ENCODE measurements around the gene ITGAE.

The ITGAE gene

GRCh38 chr17:3801792-3802191 is 804 bp upstream of the ITGAE start:
- H3K4me1 ChIP-seq (ENCODE audit: low read depth, poor library complexity, severe bottlenecking) = no peaks in the 10 kb centered on the region
- H3K4me2 ChIP-seq = no peak overlapping the region
- H3K27me3 ChIP-seq (ENCODE audit: insufficient read depth, low read depth) = no peaks in the 10 kb centered on the region

DNA sequence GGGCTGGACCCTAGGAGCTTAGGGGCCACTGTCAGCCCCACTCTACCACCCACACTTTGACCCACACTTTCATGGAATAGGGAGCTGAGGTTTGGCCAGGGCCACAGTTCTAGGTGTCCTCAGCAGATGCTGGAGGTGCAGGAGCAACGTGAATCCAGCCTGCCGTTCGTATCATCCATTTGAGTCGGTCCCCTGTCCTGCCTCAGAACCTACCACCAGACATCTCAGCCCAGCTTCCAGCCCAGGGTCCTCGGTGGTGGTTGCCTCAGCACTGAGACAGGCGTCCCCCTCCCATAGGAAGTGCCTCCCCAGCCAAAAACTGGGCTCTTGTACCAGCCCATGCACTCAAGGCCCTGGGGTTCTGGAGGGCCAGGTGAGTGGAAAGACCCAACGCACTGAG is 359 bp upstream of the ITGAE start:
- no peaks in the 10 kb centered on the region for H4K20me1 ChIP-seq (ENCODE audit: insufficient read depth)
- no peak overlapping the region for H3K9ac ChIP-seq
- H3K4me3 ChIP-seq (IDR thresholded peaks at IDR 0.05; ENCODE audit: insufficient read depth, low read depth, low read length) = no peak overlapping the region
- H3K4me1 ChIP-seq (ENCODE audit: low read depth, poor library complexity, severe bottlenecking) = no peaks in the 10 kb centered on the region
- H3K4me2 ChIP-seq = no peak overlapping the region
- no peaks in the 10 kb centered on the region for H3K79me2 ChIP-seq (ENCODE audit: insufficient read depth, low read depth)
- H3K27ac ChIP-seq = no peak overlapping the region
- no peak overlapping the region for H2AFZ ChIP-seq (ENCODE audit: low read depth)
- TF ChIP-seq, protein P1, sequence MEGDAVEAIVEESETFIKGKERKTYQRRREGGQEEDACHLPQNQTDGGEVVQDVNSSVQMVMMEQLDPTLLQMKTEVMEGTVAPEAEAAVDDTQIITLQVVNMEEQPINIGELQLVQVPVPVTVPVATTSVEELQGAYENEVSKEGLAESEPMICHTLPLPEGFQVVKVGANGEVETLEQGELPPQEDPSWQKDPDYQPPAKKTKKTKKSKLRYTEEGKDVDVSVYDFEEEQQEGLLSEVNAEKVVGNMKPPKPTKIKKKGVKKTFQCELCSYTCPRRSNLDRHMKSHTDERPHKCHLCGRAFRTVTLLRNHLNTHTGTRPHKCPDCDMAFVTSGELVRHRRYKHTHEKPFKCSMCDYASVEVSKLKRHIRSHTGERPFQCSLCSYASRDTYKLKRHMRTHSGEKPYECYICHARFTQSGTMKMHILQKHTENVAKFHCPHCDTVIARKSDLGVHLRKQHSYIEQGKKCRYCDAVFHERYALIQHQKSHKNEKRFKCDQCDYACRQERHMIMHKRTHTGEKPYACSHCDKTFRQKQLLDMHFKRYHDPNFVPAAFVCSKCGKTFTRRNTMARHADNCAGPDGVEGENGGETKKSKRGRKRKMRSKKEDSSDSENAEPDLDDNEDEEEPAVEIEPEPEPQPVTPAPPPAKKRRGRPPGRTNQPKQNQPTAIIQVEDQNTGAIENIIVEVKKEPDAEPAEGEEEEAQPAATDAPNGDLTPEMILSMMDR (conservative IDR thresholded peaks at IDR 0.05; ENCODE audit: low read depth, low read length) = no peak
- no peaks in the 10 kb centered on the region for H3K36me3 ChIP-seq (ENCODE audit: insufficient read depth)
- H3K27me3 ChIP-seq (ENCODE audit: insufficient read depth, low read depth) = no peaks in the 10 kb centered on the region

More at GRCh38 chr17:3801792-3802191, 804 bp upstream of the ITGAE start:
- TF ChIP-seq, protein P1 (conservative IDR thresholded peaks at IDR 0.05; ENCODE audit: low read depth, low read length) = no peak
- Histone ChIP-seq H3K4me3 (IDR thresholded peaks at IDR 0.05; ENCODE audit: insufficient read depth, low read depth, low read length) (no peak overlapping the region), H4K20me1 (ENCODE audit: insufficient read depth) (no peaks in the 10 kb centered on the region), H3K36me3 (ENCODE audit: insufficient read depth) (no peaks in the 10 kb centered on the region), H3K9ac (no peak overlapping the region), H3K27ac (no peak overlapping the region), H3K79me2 (ENCODE audit: insufficient read depth, low read depth) (no peaks in the 10 kb centered on the region), H2AFZ (ENCODE audit: low read depth) (no peak overlapping the region)

- no peaks in the 10 kb centered on the region for H4K20me1 ChIP-seq (ENCODE audit: insufficient read depth)
- TF ChIP-seq, protein P1 (conservative IDR thresholded peaks at IDR 0.05; ENCODE audit: low read depth, low read length) = no peak
- no peaks in the 10 kb centered on the region for H3K79me2 ChIP-seq (ENCODE audit: insufficient read depth, low read depth)
- no peak overlapping the region for H3K27ac ChIP-seq
- H3K27me3 ChIP-seq (ENCODE audit: insufficient read depth, low read depth) = no peaks in the 10 kb centered on the region
- no peaks in the 10 kb centered on the region for H3K4me1 ChIP-seq (ENCODE audit: low read depth, poor library complexity, severe bottlenecking)
- no peak overlapping the region for H3K4me2 ChIP-seq
- H3K9ac ChIP-seq = no peak overlapping the region
- H3K36me3 ChIP-seq (ENCODE audit: insufficient read depth) = no peaks in the 10 kb centered on the region
- H3K4me3 ChIP-seq (IDR thresholded peaks at IDR 0.05; ENCODE audit: insufficient read depth, low read depth, low read length) = no peak overlapping the region
- no peak overlapping the region for H2AFZ ChIP-seq (ENCODE audit: low read depth)
Measured at GRCh38 chr17:3799181-3799945, 1.6 kb downstream of the ITGAE start.

DNA sequence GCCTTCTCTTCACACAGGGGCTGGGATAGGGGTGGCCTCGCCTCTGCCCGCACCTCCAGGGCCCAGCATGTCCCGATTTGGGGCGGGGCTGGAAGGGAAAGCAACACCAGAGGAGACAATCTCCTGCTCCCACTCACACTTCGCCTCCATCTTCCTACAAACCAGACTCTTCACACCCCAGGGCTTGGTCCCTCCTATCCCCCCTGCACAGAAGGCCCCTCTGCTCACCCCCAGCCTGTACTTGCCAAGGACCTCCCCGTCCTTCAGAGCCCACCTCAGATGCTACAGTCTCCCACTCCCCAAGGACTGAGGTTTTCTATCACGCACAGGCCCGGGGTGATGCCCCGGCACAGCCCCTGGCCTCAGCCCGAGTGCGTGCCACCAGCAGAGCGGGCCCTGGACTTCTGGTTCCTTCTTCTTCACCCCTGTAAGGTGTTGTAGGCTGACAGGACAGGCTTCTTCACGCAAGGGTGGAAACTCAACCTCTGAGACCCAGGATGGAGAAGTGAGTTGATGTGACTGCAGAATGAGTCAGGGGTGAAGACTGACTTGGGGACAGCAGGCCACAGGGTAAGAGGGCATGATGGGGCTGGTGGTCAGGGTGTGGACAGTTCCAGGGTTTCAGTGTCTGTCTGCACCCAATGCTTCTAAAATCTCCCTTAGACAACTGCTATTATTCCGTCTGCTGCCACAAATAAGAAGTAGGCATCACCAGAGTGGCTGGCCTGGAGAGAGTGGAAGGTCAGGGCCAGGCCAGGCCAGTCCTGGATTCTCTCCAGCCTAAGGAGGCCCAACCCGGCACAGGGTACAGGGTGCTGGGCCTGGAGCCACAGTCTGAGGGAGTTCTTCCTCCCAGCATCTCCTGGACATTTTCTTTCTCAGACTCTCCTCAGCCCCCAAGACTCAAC is 2.5 kb downstream of the ITGAE start:
- Histone ChIP-seq H3K4me3 (IDR thresholded peaks at IDR 0.05; ENCODE audit: insufficient read depth, low read depth, low read length) (no peak overlapping the region), H2AFZ (ENCODE audit: low read depth) (no peak overlapping the region), H3K36me3 (ENCODE audit: insufficient read depth) (no peaks in the 10 kb centered on the region), H4K20me1 (ENCODE audit: insufficient read depth) (no peaks in the 10 kb centered on the region), H3K27ac (no peak overlapping the region), H3K4me1 (ENCODE audit: low read depth, poor library complexity, severe bottlenecking) (no peaks in the 10 kb centered on the region), H3K79me2 (ENCODE audit: insufficient read depth, low read depth) (no peaks in the 10 kb centered on the region), H3K9ac (no peak overlapping the region), H3K27me3 (ENCODE audit: insufficient read depth, low read depth) (no peaks in the 10 kb centered on the region), H3K4me2 (no peak overlapping the region)
- TF ChIP-seq, protein P1 (conservative IDR thresholded peaks at IDR 0.05; ENCODE audit: low read depth, low read length) = no peak
